Measurements from ENCODE around the gene SLC44A4. TPM values are rescaled to one million over a fixed set of nuclear protein-coding genes. Genes with fewer than 3 reads are reported as not detected.

Gene SLC44A4
- total RNA-seq: under 1 TPM in 2 of 4 donors, not detected in 2; 0.23 to 0.24 TPM
- polyA plus RNA-seq: under 1 TPM; 0.03 to 0.14 (median 0.08) TPM
- long read RNA-seq, donor 1: 0 reads
- long read RNA-seq, donor 2: 0 reads

DNA sequence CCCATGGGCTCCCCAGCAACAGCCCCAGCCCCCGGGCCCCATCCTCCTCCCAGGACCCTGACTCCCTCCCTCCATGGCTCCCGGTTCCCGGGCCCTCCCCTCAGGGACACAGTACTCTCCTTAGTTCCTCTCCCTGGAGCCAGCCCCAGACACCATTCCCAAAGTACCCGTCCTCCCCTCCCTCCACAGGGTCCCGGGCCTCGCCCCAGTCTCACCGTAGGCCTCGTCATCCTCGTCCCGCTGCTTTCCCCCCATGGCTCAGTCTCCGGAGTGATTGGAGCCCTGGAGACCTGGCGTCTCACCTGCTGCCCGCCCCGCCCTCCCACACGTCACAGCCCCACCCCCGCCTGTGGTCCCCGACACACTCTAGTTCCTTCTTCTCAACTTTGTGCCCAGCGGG, at the start of gene SLC44A4:
Gene SLC44A4 (minus strand): TSS at position 272 of the 400 bp plus-strand sequence. CDS start 17 bp downstream, at position 255.
- H3K27me3 ChIP-seq (ENCODE audit: insufficient read depth in 3 of 3, low read length in 2 of 3): no peaks in the 10 kb centered on the region
- H3K36me3 ChIP-seq (ENCODE audit: insufficient read depth in 1 of 2, low read depth in 1 of 2): peaks cover 2 to 42% of the 10 kb centered on the region in 2 donors
- H3K9me3 ChIP-seq: no peaks in the 10 kb centered on the region
- no peak within 1 kb of the TSS for H3K4me3 ChIP-seq
- no peaks in the 10 kb centered on the region for H3K4me1 ChIP-seq
- peak in 1 of 4 donors; percentile 16 for ATAC-seq
- WGBS, 3 donors: 53 to 59% (median 55%) methylated on average over 18 of the region's 18 CpGs
- DNase-seq: no peak
- TF ChIP-seq, protein P1, sequence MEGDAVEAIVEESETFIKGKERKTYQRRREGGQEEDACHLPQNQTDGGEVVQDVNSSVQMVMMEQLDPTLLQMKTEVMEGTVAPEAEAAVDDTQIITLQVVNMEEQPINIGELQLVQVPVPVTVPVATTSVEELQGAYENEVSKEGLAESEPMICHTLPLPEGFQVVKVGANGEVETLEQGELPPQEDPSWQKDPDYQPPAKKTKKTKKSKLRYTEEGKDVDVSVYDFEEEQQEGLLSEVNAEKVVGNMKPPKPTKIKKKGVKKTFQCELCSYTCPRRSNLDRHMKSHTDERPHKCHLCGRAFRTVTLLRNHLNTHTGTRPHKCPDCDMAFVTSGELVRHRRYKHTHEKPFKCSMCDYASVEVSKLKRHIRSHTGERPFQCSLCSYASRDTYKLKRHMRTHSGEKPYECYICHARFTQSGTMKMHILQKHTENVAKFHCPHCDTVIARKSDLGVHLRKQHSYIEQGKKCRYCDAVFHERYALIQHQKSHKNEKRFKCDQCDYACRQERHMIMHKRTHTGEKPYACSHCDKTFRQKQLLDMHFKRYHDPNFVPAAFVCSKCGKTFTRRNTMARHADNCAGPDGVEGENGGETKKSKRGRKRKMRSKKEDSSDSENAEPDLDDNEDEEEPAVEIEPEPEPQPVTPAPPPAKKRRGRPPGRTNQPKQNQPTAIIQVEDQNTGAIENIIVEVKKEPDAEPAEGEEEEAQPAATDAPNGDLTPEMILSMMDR (IDR thresholded peaks at IDR 0.05): no peak
- H3K27ac ChIP-seq: no peak within 1 kb of the TSS
- intact Hi-C loops (cut with DNase I): no loop called here

DNA sequence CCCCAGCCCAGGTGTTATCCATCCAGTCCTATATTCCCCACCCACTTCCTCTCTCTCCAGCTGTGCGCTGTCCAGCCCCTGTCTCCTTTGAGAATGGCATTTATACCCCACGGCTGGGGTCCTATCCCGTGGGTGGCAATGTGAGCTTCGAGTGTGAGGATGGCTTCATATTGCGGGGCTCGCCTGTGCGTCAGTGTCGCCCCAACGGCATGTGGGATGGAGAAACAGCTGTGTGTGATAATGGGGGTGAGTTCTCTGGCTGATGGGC, 49.8 kb upstream of the SLC44A4 start:
- WGBS, 3 donors: 37 to 51% (median 48%) methylated on average over 9 of the region's 9 CpGs
- Histone ChIP-seq H3K4me3 (no peak overlapping the region), H3K36me3 (ENCODE audit: insufficient read depth in 1 of 2, low read depth in 1 of 2) (no peaks in the 10 kb centered on the region), H3K27me3 (ENCODE audit: insufficient read depth in 3 of 3, low read length in 2 of 3) (peaks cover 0 to 2% (median 0%) of the 10 kb centered on the region in 3 donors), H3K9me3 (no peaks in the 10 kb centered on the region), H3K27ac (no peak overlapping the region), H3K4me1 (no peaks in the 10 kb centered on the region)
- intact Hi-C loops (cut with DNase I): no loop called here
- ATAC-seq (no peak), DNase-seq (no peak)
- TF ChIP-seq, protein P1 (IDR thresholded peaks at IDR 0.05): no peak

DNA sequence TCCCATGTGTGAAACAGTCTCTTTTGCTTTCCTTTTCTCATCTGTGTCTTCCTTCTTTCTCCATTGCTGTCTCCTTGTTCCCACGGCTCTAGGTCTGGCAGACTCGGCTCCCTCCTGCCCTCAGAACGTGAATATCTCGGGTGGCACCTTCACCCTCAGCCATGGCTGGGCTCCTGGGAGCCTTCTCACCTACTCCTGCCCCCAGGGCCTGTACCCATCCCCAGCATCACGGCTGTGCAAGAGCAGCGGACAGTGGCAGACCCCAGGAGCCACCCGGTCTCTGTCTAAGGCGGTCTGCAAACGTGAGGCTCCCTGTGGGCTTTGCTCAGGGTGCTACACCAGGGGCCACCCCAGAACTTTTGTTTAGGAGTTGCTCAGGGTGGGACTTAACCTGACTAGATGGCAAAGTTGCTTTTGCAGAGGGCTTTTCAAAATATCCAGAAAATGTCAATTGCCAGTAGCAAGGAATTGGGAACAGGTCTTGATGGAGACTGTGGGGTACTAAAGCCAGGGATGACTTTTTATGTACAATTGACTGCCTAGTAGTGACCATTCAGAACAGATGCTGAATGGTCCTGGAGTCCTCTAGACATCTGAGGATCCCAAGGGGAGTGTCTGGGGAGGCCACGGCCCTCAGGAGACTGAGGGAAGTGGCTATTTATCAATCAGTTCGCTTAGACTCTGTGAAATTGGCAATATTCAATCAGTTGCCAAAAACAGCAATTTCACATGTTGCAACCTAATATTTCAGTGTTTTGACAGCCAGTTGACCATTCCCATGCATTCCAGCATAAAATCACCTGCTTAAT, 49.3 kb upstream of the SLC44A4 start:
- DNase-seq: no peak
- TF ChIP-seq, protein P1 (IDR thresholded peaks at IDR 0.05): no peak
- intact Hi-C loops (cut with DNase I): no loop called here
- Histone ChIP-seq H3K9me3 (no peaks in the 10 kb centered on the region), H3K27me3 (ENCODE audit: insufficient read depth in 3 of 3, low read length in 2 of 3) (peaks cover 0 to 2% (median 0%) of the 10 kb centered on the region in 3 donors), H3K4me3 (peak overlapping the region; percentile 28), H3K27ac (no peak overlapping the region), H3K4me1 (no peaks in the 10 kb centered on the region), H3K36me3 (ENCODE audit: insufficient read depth in 1 of 2, low read depth in 1 of 2) (no peaks in the 10 kb centered on the region)
- no peak for ATAC-seq
- WGBS, 3 donors: 65 to 77% (median 66%) methylated on average over 11 of the region's 11 CpGs

DNA sequence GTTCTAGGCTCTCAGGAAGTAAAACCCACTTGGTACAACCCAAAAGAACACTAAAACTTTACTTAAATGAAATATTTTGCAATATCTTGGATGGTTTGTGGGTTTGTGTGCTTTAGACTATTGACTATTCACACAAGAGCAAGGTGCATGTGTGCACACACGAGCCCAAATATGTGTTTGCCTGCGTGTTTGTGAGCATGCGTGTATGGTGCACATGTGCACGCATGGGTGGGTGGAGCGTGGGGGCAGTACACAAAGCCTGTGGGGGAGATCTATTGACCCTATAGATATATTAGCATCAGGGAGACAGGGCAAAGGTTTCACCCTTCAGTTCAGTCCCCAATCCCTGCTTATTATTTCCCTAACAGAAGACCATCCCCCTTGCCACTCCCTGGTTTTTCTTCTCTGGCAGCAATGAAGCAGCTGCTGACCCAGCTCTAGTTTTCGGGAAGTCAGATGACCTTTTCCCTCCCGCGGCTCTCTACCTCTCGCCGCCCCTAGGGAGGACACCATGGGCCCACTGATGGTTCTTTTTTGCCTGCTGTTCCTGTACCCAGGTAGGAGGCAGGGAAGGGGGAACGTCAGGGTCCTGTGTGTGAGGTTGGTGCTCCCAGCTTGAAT, 48.6 kb upstream of the SLC44A4 start, which contains the start of gene C2:
Gene C2 (plus strand): TSS at position 476 of the 621 bp plus-strand sequence. CDS start 36 bp downstream, at position 512.
- no peaks in the 10 kb centered on the region for H3K9me3 ChIP-seq
- peak within 1 kb of the TSS; percentile 28 for H3K4me3 ChIP-seq
- intact Hi-C loops (cut with DNase I): no loop called here
- ATAC-seq: no peak
- no peaks in the 10 kb centered on the region for H3K4me1 ChIP-seq
- H3K36me3 ChIP-seq (ENCODE audit: insufficient read depth in 1 of 2, low read depth in 1 of 2): no peaks in the 10 kb centered on the region
- 51 to 56% (median 53%) methylated on average over 11 of the region's 11 CpGs for WGBS, 3 donors
- TF ChIP-seq, protein P1 (IDR thresholded peaks at IDR 0.05): no peak
- no peak for DNase-seq
- H3K27ac ChIP-seq: no peak within 1 kb of the TSS
- H3K27me3 ChIP-seq (ENCODE audit: insufficient read depth in 3 of 3, low read length in 2 of 3): peaks cover 0 to 2% (median 0%) of the 10 kb centered on the region in 3 donors

All from psoas muscle (tissue), 8 donors.